ENCODE data around the gene RTEL1.
"Not testable (repeated sequence)": the region's sequence is repeated elsewhere in the genome, so short reads cannot be mapped to it uniquely, and the experiment has no call there.

Gene RTEL1

GRCh38 chr20:63702036-63702665 lies 44.0 kb downstream of the RTEL1 start:
- DNase-seq = no peak

- DNase-seq = no peak
Observed at GRCh38 chr20:63702751-63703470, 44.8 kb downstream of the RTEL1 start.

DNA sequence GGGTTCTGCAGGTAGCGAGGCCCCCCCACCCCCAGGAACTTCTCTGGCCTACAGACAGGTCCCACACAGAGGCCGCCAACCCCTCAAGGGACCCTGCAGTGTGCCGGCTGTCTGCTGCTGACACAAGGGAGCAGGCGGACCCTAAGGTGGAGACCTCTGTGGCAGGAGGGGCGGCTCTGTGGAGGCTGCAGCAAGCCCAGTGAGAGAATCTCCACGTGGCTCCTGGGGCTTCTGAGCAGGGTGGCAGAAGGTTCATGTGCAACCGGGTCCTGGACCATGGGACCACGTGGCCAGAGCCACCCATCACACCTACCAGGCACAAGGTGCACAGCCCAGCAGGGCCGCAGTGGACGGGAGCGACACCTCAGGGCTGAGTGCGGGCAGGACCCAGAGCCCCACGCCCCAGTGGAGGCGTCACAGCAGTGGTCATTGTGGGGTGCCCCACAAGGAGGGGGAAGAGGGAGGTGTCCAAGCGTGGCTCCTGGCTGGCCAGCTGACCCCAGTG lies 45.4 kb downstream of the RTEL1 start:
- DNase-seq = no peak

DNA sequence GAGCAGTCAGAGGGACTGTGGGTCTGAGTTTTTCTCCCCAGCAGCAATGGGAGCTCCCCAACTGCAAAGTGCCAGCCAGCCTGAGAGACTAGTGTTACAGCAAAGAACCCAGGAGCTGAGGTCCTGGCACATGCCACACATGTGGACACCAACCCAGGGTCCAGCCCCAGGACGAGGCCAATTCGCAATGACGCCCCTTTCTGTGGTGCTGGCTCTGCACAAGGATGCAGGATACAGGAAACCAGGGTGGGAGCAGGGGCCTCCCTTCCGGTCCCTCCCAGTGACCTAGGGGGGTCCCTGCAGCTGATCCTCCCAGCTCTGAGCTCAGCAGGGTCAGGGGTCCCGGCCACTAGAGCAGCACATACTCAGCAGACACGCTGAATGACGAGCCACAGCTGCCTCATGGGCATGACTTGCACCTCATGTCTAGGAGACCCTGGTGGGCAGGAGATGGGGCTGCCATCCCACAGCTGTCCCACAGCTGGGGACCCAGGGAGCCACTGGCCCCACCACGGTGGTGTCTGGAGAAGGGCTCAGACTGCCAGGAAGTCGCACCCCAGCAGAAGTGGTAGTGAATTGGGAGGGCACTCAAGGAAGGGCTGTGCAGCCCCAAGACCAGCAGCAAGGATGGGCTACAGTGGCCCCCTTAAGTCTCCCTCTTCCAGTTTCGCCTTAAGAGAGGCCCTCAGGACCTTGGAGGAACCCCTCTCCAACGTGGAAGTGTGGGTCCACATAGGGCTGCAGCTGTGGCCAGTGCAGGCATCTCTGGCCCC lies 46.0 kb downstream of the RTEL1 start:
- no peak for DNase-seq

GRCh38 chr20:63704749-63705117 lies 46.6 kb downstream of the RTEL1 start:
- DNase-seq = no peak

GRCh38 chr20:63705232-63706026 lies 47.3 kb downstream of the RTEL1 start:
- DNase-seq = no peak

- DNase-seq = no peak
Observed at GRCh38 chr20:63706027-63706695, 48.0 kb downstream of the RTEL1 start.

GRCh38 chr20:63706852-63707557 lies 48.9 kb downstream of the RTEL1 start:
- DNase-seq = peak; percentile 52

GRCh38 chr20:63707558-63708300 lies 49.6 kb downstream of the RTEL1 start, which contains the start of the genes ARFRP1 and ZGPAT:
Gene ARFRP1, minus strand, starts transcription at chr20:63707976. Its CDS starts 885 bp downstream, at chr20:63707091.
Gene ZGPAT, plus strand, starts transcription at chr20:63708039. Its CDS starts 542 bp downstream, at chr20:63708581.
- peak; percentile 89 for DNase-seq

GRCh38 chr20:63708301-63709148 lies 50.4 kb downstream of the RTEL1 start:
- no peak for DNase-seq

GRCh38 chr20:63709149-63709527 lies 51.0 kb downstream of the RTEL1 start:
- no peak for DNase-seq

GRCh38 chr20:63711085-63711645 lies 53.1 kb downstream of the RTEL1 start:
- no peak for DNase-seq

DNA sequence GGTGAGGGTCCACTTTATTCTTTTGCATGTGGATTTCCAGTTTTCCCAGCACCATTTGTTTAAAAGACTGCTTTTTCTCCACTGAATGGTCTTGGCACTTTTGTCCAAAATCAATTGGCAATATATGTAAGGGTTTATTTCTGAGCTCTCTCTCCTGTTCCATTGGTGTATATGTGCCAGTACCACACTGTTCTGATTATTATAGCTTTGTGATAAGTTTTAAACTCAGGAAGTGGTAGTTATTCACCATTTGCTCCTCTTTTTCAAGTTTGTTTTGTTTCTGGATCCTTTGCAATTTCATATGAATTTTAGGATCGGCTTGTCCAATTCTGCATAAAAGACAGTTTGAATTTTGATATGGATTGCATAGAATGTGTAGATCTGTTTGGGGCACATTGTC lies 54.1 kb downstream of the RTEL1 start:
- DNase-seq = no peak

DNA sequence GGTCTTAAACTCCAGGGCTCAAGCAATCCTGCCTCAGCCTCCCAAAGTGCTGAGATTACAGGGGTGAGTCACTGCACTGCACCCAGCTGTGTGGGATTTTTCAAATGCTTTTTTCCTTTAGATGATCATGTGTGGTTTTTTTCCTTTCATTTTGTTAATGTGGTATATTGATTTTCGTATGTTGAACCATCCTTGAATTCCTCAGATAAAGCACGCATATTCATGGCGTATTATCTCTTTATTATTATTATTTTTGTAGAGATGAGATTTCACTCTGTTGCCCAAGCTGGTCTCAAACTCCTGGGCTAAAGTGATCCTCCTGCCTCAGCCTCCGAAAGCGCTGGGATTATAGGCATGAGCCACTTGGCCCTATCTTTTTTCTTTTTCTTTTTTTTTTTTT lies 56.7 kb downstream of the RTEL1 start:
- DNase-seq = no peak

- DNase-seq = no peak
Observed at GRCh38 chr20:63718996-63719395, 60.9 kb downstream of the RTEL1 start.

DNA sequence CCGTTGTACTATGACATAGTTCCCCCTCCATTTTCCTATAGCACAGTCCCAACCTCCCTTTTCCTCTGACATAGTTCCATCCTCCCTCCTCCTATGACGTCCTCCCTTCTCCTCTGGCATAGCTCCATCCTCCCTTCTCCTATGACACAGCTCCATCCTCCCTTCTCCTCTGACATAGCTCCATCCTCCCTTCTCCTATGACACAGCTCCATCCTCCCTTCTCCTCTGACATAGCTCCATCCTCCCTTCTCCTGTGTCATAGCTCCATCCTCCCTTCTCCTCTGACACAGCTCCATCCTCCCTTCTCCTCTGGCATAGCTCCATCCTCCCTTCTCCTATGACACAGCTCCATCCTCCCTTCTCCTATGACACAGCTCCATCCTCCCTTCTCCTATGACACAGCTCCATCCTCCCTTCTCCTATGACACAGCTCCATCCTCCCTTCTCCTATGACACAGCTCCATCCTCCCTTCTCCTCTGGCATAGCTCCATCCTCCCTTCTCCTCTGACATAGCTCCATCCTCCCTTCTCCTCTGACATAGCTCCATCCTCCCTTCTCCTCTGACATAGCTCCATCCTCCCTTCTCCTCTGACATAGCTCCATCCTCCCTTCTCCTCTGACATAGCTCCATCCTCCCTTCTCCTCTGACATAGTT lies 65.0 kb downstream of the RTEL1 start:
- not testable (repeated sequence) for DNase-seq

DNA sequence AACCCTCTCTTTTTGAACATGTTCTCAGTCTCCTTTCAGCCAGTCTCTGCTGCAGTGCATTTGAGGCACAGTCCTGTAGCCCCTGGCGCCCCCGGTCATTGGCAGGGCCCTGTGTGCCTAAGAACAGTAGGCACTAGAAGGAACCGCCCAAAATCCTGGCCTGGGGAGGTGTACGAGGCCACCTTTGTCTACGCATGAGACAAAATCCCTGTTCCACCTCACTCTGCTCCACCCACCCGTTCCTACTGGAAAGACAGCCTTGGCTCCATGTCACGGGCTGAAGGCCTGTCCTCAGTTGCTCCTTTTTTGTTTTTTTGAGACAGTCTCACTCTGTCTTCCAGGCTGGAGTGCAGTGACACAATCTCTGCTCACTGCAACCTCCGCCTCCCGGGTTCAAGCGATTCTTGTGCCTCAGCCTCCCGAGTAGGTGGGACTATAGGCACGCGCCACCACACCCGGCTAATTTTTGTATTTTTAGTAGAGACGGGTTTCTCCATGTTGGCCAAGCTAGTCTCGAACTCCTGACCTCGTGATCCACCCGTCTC lies 72.1 kb downstream of the RTEL1 start:
- DNase-seq = not testable (repeated sequence)

GRCh38 chr20:63731410-63731809 lies 73.3 kb downstream of the RTEL1 start:
- no peak for DNase-seq

Data from NCI-H82 (cell line).